HG03342 (cell line): ENCODE data around the gene SMARCA4.
"Not testable (repeated sequence)": the region's sequence is repeated elsewhere in the genome, so short reads cannot be mapped to it uniquely, and the experiment has no call there.

ENCODE experiments used
- ATAC-seq: cut with Tn5 transposase; IDR thresholded peaks from one replicate; pipeline ENCODE4 v1.9.1; 2021; ENCODE audit warnings: mild to moderate bottlenecking, moderate library complexity; ENCODE audit not compliant: unreplicated experiment

The SMARCA4 gene

DNA sequence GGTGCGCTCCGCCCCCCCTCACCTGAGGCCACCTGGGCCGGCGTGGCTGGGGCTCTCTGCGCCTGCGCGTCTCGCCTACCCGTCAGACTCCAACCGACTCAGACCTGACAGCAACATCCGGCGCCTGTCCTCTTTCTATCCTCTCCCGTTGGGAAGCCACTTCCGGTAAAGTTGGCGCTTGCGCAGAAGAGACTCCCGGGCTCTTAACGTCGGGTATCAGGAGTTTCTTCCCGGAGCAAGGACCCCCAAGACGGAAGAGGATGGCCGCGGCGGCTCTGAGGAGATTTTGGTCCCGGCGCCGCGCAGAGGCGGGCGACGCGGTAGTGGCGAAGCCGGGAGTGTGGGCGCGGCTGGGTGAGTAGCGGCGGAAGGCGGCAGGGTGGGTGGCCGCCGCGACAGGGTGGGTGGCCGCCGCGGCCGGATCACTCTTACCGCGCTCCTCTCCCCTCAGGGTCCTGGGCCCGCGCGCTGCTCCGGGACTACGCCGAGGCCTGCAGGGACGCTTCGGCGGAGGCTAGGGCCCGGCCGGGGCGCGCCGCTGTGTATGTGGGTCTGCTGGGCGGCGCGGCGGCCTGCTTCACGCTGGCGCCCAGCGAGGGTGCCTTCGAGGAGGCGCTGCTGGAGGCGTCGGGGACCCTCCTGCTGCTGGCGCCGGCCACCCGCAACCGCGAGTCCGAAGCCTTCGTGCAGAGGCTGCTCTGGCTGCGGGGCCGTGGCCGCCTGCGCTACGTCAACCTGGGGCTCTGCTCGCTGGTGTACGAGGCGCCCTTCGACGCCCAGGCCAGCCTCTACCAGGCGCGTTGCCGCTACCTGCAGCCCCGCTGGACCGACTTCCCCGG lies 32.0 kb upstream of the SMARCA4 start, which contains the start of the genes TIMM29 and YIPF2:
TIMM29 (plus strand) TSS at position 249 of the 839 bp plus-strand sequence; CDS start at position 261, 12 bp downstream.
YIPF2 (minus strand) TSS at position 77 of the 839 bp plus-strand sequence. CDS start 229 bp downstream, outside the sequence.
- ATAC-seq: peak; percentile 76

DNA sequence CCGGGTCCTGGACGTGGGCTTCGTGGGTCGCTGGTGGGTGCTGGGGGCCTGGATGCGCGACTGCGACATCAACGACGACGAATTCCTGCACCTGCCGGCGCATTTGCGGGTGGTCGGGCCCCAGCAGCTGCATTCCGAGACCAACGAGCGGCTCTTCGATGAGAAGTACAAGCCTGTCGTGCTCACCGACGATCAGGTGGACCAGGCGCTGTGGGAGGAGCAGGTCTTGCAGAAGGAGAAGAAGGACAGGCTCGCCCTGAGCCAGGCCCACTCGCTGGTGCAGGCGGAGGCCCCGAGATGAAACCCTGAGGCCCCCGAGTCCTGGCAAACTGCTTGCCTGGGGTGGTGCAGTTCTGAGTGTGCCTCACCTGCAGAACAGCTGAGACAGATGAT lies 31.4 kb upstream of the SMARCA4 start:
- no peak for ATAC-seq

DNA sequence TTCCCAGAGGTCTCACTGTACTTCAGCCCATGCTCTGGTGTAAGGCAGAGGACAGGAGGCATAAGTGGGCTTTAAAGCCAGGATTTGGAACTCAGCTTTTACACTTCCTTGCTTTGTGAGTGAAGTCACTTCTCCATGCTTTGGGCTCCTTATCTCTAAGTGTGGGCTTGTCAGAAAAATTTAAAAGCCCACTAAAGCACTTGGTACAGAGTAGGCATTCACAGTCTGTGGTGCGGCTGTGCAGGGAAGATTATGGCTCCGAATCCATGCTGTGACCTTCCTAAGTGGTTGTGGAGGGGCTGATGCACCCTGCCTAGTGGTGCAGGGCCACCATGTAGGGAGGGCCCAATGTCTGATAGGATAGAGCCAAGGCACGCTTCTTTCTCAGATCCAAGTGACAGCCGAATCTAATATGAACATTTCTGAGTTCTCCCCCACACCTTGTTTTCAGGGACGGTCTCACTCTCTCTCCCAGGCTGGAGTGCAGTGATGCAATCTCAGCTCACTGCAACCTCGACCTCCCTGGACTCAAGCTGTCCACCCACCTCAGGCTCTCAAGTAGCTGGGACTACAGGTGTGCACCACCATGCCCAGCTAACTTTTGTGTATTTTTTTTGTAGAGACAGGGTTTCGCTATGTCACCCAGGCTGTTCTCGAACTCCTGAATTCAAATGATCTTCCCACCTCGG lies 25.3 kb upstream of the SMARCA4 start:
- no peak for ATAC-seq

DNA sequence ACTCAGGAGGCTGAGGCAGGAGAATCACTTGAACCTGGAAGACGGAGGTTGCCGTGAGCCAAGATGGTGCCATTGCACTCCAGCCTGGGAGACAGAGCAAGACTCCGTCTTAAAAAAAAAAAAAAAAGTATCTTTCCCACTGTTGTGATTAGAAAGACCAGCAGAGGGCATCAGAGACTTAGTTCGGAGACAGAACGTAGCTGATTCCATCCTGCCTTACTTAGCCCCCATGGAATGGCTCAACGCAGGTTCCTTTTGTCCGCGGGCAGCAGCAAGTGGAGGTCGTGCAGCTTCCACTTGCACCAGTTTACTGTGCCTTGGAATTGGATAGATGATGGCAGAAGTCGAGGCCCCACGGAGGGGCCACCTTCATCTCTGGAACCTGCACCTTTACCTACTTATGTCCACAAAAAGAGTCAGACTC lies 24.2 kb upstream of the SMARCA4 start:
- no peak for ATAC-seq

- not testable (repeated sequence) for ATAC-seq
Measured at GRCh38 chr19:10941649-10942048, 19.2 kb upstream of the SMARCA4 start.

DNA sequence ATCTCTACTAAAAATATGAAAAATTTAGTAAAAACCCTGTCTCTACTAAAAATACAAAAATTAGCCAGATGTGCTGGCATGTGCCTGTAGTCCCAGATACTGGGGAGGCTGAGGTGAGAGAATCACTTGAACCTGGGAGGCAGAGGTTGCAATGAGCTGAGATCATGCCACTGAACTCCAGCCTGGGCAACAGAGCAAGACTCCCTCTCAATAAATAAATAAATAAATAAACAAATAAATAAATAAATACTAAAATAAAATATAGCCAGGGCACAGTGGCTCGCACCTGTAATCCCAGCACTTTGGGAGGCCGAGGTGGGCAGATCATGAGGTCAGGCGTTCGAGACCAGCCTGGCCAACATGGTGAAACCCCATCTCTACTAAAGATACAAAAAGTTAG lies 17.4 kb upstream of the SMARCA4 start:
- not testable (repeated sequence) for ATAC-seq

GRCh38 chr19:10945264-10945663 lies 15.6 kb upstream of the SMARCA4 start:
- no peak for ATAC-seq

DNA sequence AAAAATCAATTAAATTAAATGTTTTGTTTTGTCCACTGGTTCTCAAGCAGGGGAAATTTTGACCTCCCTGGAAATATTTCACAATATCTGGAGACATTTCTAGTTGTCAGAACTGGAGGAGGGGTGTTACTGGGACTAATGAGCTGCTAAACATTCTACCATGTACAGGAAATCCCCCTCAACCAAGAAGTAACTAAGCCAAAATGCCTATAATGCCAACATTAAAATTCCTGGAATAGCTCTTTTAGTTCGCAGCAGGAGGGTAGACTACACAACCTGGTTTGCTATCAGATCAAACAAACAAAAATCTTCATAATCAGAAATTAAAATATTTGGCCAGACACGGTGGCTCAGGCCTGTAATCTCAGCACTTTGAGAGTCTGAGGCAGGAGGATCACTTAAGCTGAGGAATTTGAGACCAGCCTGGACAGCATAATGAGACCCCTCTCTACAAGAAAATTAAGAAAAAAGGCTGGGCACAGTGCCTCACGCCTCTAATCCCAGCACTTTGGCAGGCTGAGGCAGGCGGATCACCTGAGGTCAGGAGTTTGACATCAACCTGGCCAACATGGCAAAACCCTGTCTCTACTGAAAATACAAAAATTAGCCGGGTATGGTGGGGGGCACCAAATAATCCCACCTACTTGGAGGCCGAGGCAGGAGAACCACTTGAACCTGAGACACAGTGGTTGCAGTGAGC lies 13.7 kb upstream of the SMARCA4 start:
- ATAC-seq: no peak

GRCh38 chr19:10952809-10953208 lies 8.0 kb upstream of the SMARCA4 start:
- ATAC-seq: no peak

DNA sequence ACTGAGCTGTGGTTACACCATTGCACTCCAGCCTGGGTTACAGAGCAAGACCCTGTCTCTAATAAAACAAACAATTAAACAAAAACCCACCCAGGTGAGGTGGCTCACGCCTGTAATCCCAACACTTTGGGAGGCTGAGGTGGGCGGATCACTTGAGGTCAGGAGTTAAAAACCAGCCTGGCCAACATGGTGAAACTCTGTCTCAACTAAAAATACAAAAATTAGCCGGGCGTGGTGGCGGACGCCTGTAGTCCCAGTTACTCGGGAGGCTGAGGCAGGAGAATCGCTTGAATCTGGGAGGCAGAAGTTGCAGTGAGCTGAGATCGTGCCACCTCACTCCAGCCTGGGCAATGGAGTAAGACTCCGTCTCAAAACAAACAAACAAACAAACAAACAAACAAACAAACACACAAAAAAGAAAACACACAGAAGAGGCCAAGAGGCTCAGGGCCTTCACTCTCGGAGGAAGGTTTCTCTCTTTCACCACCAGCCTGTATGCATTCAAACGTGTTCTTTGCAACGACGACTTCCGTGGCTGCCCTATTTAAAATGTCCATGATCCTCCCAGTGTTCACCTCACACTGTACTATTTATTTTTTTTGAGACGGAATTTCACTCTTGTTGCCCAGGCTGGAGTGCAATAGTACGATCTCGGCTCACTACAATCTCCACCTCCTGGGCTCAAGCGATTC lies 1.4 kb upstream of the SMARCA4 start:
- not testable (repeated sequence) for ATAC-seq

DNA sequence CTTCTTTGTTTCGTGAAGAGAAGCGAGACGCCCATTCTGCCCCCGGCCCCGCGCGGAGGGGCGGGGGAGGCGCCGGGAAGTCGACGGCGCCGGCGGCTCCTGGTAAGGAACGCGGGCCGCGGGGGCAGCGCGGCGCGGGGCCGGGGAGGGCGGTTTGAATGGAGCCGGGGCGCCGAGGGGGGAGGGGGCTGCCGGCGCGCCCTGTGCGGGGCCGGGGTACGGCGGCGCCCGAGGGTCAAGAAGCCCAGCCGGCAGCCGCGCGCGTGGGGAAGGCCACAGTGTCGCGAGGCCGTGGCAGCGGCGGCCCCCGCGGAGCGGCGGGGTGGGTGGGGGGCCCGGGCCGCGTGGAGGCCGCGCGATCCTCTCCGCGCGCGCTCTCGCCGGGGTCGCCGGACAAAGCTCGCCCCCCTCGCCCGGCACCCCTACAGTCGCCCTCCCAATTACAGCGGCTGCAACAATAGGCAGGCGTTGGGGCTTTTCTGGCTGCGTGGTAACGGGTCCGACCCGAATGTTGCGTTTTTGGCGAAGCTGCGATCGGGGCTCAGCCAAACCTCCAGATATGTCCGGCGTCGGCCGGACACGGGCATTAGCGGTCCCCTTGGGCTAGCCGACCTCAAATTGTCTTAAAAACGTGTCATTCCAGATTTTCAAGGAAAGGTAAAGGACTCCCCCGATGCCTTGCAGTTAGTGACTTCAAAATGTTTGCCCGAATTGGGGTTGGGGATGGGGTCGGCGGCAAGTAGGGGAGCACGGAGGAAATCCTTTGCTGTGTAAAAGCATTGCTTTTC lies 437 bp downstream of the SMARCA4 start:
- ATAC-seq: peak; percentile 37

DNA sequence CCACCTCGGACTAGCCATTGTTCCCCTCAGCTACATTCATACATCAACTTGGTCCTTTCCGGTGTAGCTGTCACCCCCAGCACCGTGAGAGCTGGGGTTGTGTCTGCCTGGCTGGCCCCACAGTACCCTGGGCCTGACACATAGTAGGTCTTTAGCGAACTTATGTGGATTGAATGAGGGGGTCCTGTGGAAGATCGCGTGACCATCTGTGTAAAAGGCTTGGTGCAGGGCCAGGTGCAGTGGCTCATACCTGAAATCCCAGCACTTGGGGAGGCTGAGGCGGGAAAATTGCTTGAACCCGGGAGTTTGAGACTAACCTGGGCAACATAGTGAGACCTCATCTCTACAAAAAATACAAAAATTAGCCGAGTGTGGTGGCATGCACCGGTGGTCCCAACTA lies 2.0 kb downstream of the SMARCA4 start:
- ATAC-seq: no peak

DNA sequence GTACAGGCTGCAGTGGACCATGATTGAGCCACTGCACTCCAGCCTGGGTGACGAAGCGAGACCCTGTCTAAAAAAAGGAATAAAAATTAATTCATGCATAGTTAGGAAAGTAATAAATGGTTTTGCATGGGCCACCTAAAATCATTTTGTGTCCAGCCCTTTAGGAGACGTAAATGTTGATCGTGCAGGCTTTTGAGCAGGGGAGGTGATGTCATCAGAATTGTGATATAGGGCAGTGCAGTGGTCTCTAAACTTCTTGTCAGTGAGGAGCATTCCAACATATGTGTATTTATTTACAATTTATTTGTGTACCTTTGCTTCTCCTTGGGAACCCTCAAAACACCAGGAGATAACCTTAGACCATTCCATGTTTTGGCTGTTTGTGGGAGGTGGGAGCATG lies 3.0 kb downstream of the SMARCA4 start:
- no peak for ATAC-seq

DNA sequence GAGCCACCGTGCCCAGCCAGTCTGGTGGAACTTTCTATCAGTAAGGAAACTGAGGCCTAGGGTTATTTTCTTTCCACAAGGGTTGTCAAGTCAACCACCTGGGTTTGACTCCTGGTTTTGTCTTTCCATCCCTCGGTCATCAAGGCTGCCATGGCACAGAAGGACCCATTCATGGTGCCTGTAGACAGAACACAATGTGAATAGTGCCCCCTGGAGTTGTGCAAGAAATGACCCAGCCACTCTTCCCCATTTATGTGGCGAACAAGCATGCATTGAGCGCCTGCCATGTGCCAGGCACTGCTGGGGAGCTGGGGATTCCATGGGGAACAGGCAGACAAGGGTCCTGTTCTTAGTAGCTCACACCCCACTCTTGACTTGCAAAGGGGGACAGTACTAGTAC lies 4.1 kb downstream of the SMARCA4 start:
- ATAC-seq: no peak

- no peak for ATAC-seq
Measured at GRCh38 chr19:10965398-10965797, 4.6 kb downstream of the SMARCA4 start.

DNA sequence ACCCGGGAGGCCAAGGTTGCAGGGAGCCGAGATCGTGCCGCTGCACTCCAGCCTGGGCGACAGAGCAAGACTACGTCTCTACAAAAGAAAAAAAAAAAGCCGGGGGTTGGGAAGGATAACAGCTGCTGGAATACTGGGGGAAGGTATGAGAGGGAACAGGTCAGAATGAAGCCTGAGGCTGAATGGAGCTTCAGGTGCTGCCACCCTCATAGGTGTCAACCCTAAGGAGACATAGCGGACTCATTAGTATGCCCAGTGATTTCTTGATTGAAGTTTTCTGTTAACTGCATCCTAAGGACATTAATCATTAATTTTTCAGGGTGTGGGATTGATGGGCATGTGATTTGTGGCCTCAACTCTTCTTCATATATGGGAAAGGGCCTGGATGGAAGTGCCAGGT lies 6.0 kb downstream of the SMARCA4 start:
- ATAC-seq: no peak

DNA sequence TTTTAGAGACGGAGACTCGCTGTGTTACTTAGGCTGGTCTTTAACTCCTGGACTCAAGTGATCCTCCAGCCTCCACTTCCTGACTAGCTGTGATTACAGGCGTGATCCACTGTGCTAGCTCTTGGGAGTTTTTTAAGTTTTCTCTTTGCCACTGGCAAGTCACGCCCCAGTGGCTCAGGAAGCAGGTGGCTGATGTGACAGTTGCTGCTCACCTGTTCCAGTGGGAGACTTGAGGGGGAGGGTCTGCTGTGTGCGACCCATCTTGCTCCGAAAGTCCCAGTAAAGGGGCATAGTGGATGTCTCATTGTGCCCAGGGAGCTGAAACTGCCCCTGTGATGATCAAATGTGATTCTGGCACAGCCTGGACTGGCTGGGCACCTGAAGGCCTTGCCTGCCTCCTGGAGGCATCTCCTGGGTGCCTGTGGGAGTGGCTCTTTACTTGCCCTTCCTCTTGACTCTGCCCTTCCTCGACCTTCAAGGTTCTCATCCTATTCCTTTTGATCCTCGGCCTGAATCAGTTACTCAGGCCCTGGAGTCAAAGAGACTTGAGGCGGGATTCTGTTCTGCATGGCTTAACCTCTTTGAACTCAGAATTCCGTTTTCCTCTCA lies 7.8 kb downstream of the SMARCA4 start:
- no peak for ATAC-seq

- ATAC-seq: no peak
Measured at GRCh38 chr19:10971107-10971726, 10.4 kb downstream of the SMARCA4 start.
